Amniotic stem cell (primary cell): ENCODE results near the gene DAPK1.
"Not testable (repeated sequence)": the region's sequence is repeated elsewhere in the genome, so short reads cannot be mapped to it uniquely, and the experiment has no call there.

Source experiments
- DNase-seq: peaks from one replicate; lab custom pipeline; 2025; lab: John Stamatoyannopoulos, UW

The DAPK1 gene

DNA sequence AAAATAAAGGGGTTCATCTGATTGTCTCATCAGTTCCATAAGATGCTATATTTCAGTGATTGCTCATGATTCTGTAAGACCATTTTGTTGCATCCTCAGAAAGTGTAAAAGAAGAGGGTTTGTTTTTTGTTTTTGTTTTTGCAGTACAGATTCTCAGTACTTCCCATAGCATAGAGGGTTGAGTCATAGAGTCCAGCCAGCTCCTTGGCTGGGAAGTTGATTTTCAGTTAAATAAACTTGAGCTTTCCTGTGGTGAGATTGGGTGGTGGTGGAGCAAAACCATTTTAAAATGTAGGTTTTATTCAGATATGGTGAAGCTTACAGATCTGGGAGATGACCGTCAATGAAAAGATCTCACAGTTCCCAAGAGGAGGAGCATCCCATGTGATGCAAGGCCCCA is 48.2 kb downstream of the DAPK1 start:
- DNase-seq = no peak

DNA sequence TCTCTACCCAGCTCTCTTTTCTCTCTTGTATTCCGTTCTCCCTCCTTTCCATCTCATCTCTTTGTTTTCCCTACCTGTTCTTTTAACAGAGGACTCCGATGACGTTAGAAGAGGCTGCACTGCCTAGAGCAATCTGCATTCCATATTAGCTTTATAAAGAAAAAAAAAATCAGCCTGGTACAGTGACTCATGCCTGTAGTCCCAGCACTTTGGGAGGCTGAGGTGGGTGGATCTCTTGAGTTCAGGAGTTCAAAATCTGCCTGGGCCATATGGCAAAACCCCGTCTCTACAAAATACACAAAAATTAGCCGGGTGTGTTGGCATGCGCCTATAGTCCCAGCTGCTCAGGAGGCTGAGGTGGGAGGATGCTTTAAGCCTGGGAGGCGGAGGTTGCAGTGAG is 49.0 kb downstream of the DAPK1 start:
- DNase-seq = no peak

DNA sequence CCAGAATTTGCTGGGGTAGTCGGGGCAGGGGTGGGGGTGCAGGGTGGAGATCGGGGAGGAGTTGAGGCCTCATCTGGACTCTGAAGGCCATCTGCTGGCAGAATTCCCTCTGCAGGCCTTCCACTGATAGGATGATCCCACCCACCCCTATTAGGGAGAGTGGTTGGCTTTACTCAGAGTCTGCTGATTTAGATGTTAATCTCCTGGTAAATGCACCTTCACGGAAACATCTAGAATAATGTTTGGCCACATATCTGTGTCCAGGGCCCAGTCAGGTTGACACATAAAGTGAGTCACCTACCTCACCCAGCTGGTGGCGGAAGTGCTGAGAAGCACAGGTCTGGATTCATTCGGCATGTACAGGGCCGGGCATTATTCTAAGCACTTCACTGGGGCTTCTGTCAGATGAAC is 50.0 kb downstream of the DAPK1 start:
- DNase-seq = no peak

DNA sequence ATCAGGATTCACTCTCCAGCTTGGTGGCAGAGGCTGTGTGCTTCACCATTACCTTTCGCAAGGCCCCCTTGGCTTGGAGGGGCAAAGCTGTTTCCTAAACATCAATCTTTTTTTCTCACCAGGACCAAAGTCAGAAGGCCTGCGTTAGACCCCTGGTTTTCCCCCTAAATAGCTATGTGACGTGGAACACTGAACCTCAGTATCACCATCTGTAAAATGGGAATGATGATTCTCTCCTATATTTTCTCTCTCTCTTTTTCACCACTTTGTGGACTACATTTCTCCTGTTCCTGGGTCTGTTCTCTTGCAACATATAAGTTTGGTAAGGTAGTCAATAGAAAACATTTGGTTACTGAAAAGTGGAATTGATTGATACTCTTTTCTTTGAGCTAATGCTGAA is 50.5 kb downstream of the DAPK1 start:
- no peak for DNase-seq

DNA sequence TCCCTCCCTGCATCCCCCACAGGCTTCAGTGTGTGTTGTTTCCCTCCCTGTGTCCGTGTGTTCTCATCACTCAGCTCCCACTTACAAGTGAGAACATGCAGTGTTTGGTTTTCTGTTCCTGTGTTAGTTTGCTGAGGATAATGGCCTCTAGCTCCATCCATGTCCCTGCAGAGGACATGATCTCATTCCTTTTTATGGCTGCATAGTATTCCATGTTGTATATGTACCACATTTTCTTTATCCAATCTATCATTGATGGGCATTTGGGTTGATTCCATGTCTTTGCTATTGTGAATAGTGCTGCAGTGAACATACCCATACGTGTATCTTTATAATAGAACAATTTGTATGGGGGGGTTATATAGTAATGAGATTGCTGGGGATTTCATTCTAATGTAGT is 51.4 kb downstream of the DAPK1 start:
- DNase-seq = not testable (repeated sequence)

DNA sequence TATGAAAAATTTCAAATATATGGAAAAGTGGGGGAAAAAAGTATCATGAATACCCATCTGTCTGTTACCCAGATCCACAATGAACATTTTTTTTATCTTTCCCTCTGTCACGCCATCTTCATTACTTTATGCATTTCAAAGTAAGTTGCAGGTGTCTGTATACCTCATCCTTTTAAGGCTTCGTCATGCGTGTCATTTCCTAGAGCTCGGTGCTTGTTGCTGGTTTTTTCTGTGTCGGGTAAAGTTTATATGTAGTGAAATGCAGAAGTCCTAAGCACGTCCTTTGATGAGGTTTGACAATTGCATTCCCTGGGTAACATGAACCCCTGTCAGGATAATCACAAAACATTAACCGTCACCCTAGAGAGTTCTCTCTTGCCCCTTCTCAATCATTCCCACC is 52.1 kb downstream of the DAPK1 start:
- DNase-seq = no peak

DNA sequence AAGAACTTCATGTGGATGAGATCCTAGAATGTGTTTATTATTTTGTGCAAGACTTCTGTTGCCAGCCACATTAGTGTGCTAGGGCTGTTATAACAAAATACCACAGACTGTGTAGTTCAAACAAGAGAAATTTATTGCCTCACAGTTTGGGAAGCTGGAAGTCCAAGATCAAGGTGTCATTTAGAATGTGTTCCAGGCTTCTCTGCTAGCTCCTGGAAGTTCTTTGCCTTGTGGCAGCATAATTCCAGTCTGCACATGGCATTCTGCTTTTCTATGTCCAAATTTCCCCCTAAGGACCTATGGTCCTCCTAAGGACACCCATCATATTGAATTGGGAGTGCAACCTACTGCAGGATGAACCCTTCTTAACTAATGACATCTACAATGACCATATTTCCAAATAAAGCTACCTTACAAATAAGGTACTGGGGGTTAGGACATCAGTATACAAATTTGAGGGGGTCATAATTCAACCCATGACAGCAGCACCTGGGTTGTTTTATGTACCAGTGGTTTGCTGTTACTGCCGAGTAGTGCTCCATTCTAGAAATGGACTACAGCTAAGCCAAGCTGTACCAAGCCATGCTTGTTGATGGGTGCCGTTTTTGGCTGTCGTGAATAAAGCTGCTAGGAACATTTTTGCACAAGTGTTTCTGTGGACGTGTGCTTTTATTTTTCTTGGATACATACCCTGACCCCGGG is 52.7 kb downstream of the DAPK1 start:
- DNase-seq = no peak

DNA sequence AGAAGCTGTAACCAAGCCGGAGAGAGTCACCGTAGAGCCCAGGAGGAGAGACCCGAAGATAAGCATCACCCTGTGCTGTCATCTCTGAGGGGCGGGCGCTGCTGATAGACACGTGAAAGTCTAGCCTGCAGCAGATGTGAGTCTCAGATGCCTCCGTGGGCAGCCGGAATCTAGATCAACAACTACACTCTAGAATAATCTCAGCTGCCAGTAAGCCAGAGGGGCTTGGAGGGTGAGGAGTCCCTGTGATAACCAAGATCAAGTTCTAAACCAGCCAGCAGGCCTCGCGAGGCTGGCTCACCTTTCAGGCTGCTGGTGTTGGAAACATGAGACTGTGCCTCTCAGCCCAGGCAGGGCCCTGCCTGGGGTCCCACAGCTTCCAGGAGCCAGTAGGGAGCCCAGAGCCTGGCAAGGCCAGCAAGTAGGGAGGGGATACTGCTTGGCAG is 54.1 kb downstream of the DAPK1 start:
- DNase-seq = no peak

DNA sequence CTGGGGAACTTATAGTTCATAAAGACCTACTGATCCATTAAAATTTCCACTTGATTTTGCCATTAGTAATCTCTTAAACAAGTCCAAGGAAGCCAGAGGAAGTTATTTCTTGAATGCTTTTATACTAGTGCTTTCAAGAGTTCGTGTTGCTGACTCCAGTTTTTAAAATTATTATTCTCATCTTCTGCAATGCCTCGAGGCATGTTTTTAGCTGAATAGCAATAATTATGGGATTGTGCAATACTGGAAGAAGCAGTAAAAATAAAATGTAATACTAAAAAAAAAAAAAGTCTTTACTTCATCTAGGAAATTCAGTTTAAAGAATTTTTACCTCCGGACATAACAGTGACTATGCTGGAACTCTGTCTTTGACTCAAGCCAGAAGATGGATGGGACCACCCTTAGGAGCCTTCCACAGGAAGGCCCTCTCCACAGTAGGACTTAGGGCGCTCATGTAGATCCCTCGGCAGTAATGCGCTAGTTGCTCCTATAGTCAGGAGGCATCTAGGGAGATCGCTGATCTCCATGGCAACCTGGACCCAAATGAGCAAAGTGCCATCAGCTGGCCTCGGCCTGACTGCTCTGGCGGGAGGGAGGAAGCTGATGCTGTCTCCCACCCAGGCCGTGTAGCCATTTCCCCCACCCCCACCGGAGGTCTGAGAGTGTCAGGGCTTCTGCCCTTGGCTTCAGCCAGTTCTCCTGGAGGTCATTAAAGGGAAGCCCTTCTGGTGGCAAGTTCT is 56.7 kb downstream of the DAPK1 start:
- no peak for DNase-seq

DNA sequence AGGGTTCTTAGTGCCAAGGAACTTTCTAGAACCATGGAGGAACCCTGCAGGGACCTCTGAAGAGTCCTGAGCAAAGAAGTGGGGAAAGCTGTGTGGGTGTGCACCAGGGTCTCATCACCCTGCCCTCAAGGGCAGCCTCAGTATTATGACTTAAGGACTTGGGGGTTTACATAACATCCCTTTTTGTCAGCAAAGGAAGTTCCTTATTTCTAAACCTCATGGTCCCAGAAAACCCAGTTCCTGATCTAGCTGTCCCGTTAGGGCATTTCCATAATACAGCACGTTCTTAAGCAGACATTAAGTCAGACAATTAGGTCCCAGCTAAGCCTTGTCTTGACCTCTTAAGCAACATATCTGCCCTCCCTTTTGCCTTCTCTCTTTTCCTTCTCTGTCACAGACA is 57.3 kb downstream of the DAPK1 start:
- no peak for DNase-seq

DNA sequence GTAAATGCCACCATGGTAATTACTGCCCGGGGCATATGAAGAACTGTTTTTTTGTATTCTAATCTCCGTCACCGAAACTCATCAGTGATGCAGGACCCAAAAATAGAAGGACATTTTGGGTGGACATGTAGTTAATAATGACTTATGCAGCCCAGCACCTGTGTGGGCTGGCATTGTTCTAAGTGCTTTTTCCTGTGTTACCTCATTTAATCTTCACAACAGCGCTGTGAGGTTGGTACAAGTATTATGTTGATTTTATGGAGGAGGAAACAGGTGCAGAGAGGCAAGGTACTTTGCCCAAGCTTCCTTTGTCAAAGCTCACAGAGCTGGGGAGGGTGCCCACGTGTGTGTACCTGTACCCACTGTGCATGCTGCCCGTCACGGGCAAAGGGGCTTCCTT is 58.4 kb downstream of the DAPK1 start:
- DNase-seq = no peak

DNA sequence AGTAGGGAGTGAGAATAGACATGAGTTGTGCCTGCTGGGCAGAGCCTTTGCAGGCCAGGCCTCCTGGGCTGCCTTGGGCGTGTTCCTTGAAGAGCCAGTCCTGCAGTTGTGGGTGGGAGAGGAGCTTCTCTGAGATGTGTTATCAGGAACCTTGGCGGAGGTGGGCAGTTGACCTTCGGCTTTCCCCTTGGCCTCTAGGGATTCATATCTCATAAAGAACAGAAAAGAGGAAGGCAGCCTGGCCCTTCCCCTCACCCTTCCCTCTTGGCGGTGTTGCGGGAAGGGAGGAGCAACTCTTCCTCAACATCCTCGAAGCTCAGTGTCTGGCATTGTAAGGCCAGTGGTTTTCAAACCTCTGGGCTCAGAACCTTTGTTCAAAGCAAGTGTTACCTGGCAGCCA is 59.2 kb downstream of the DAPK1 start:
- no peak for DNase-seq

DNA sequence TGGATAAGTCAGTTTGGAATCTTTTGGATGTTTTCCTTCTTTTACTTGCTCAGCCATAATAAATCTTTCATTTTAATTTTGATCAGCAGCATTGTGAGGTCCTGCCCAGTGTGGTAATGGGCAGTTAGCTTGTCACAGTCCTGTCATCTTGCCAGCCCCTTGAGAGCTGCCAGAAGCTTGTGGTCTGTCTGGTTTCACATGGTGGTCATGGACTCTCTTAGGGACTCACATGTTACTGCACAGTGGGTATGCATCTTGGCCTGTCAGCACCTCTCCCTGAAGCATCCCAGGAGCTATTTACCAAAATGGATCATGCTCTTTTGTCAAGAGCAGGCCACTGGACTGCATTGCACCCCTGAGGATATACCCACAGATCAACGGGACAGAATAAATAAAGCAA is 60.3 kb downstream of the DAPK1 start:
- DNase-seq = no peak

DNA sequence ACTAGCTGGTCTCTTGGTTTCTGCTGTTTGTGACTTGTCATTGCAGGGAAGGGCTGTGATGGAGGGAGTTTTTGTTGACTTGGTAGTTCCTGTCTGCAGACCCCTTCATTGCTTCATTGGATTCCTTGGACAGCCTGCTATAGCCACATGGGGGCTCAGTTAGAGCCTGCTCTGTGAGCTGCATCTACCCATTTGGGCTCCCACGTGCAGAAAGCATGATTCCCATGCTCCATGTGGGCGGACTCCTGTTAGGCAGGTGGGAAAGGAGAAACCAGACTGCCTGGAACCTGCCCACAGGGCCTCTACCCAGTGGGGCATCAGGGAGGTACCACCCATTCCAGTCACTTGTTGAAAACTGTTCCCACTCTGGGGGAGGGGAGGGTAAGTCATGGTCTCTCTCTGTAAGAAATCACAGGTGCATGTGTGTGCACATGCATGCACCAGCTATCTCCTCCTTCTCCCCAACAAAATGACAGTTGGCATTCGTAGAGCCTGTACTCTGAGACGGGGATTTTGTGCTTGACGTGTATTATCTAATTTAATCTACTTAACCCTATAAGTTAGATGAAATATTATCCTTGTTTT is 61.0 kb downstream of the DAPK1 start:
- no peak for DNase-seq

DNA sequence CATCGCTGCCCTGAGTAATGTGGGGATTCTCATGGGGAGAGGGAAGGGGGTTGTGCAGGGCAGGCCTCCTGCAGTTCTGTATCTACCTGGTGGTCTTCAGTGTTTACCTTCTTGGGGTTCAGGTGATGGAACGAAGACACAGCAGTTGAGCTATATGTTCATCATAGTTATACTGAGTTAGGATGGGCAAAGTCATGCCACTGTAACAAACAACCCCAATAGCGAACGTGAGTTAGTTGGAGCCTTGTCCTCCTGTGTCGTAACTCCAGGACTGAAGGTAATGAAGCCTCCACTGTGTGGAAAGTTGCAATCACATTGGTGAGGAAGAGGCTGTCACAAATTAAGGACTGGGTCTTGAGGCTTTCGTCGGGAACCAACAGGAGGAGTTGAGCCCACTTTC is 64.4 kb downstream of the DAPK1 start:
- no peak for DNase-seq

DNA sequence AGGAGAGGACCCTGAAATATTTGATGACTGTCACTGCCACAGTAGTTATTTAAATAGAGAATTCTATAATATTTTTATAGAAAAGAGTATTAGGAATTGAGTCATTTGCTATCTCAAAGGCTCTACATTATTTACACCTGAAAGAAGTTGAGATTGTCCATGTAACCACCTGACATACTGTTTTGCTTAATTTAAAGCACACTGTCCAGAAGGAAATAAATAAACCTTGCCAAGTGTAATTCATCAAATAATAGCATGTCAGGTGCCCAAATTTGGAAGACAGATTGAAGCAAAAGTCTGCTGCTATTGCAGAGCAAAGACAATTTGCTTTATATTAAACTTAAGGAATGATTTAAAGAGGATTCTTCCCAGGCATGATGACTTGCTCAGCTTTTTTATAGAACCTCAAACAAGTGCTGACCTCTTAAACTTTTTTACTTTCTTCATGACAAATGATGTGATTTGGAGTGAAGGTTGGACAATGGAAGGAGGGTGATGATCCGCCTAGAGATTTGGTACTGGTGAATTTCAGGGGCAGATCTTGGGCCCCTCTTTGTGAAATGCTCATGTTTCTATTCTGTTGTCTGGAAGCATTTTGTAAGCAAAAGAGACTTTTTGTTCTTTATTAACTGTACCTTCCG is 65.0 kb downstream of the DAPK1 start:
- no peak for DNase-seq

DNA sequence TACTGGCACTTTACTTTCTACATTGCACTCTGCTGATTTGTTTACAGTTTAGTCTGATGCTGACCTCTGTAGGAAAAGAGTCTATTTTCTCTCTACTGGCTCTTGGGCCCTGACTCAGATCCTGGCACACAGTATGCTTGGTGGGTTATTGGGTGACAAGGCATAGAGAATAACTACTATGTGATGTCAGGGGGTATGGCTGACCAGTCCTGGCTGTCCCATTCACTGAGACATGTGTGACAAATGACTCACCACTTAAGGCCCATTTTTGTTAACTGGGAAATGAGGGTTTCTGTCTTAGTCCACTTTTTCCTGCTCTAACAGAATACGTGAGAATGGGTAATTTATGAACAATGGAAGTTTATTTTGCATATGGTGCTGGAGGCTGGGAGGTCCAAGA is 66.4 kb downstream of the DAPK1 start:
- no peak for DNase-seq

DNA sequence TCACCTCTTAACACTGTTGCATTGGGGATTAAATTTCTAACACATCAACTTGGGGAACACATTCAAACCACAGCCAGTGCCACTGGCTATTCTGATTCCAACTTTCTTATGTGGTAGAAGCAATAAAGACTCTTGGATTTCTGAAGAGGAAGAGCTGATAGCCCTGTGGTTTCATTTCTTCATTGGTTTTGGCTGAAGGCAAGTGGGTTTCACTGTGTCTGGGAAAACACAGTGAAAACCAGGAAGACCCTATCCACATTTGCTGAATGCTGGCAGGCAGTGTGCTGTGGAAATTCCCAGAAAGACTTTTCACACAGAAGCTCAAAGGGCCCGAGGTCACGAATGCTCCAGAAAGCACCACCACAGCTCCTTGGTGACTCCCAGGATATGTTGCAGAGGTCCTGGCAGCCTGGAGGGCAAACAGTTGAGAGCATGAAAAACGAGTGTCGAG is 67.1 kb downstream of the DAPK1 start:
- no peak for DNase-seq

DNA sequence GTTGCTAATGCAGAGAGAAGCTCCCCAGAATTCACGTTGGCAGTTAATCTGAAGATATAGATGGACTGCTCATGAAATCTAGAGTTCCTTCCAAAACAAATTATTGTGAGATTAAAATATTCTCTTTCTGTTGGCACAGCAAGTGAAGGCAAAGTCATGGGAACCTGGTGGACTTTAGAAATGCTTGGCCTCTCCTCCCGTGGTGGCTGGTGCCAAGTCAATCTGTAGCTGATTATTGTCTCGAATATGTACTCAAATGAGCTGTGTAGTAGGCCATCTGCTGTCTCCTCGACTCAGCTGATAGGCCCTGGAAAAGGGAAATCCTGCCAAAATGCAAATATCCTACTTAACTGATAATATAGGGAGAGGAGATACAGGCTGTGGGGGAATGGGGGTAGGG is 69.3 kb downstream of the DAPK1 start:
- DNase-seq = no peak

DNA sequence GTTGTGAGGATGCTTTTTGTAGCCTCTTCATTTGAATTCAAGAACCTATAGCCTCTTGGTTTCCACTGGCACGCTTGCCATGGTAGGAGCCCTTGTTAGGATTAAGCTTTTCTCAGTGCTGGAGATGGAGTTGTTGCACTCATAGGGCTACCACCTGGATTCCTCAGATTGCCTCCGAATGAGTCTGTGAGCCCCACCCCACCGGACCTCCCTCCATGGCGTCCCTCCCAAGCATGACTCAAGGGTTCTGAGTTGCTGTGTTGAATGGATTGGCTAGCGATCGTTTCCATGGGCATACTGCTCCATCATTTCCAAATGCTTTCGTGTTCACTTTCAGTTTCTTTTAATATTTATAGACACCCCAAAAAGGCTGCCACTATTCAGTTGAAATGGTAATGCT is 69.9 kb downstream of the DAPK1 start:
- DNase-seq = no peak

DNA sequence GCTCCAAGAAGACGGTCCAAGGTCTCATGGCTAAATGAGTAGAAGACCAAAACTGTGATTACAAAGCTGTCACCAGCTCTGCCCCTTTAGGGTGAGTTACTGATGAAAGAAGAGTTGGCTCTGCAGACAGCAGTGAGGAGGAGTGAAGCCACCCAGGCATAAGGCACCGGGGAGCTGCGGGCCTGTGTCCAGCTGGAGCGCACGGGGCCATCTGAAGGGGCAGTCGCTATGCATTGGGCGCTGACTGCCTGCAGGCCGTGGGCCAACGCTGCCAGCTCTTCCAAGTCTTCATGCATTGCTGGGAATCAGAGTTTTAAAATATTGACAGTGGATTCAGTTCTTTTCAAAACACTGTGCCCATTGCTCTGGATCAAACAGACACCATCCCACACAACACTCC is 70.3 kb downstream of the DAPK1 start:
- DNase-seq = no peak

DNA sequence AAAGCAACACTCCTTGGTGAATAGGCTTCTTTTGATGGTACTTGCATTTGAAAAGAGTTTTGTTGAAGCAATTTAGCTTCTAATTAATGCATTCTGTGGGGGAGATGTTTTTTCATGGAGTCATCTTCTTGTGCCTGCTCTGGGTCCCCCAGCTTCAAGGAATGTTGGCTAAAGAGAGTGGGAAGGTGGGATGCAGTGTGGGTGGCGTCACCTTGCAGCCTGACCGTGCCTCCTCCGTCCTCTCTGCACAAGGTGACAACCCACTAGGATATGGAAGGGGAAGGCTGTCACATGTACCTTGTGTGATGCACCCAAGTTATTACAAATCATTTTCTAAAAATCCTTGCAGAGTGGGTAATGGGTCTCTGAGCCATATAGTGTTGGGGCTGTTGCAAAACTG is 70.7 kb downstream of the DAPK1 start:
- DNase-seq = no peak

DNA sequence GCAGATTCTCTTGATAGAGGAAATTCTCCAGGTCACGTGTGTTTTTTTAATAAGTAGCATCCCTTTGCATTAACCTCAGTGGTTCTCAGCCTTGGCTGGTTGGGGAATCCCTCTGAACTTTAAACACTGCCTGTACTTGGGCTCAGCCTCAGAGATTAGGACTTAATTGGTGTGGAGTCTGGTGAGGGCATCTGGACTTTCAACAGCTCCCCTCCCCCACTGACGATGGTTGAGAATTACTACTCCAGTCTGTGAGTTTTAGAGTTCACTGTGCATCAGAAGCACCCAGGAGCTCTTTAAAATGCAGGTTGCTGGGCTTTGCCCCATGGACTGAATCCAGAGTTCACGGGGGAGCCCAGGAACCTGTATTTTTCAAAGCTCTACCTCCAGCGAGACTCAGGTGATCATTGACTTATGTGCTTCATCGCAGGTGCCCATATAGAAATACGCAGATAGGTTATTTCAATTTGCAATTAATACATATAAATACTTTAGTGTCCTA is 71.4 kb downstream of the DAPK1 start:
- no peak for DNase-seq
